ENCODE results near the gene SPINT2. TPM values are rescaled to one million over a fixed set of nuclear protein-coding genes. Genes with fewer than 3 reads are reported as not detected.
"Not testable (repeated sequence)": the region's sequence is repeated elsewhere in the genome, so short reads cannot be mapped to it uniquely, and the experiment has no call there.

The SPINT2 gene
- total RNA-seq, 1 donor from 2014 or later, result 1.6 TPM

DNA sequence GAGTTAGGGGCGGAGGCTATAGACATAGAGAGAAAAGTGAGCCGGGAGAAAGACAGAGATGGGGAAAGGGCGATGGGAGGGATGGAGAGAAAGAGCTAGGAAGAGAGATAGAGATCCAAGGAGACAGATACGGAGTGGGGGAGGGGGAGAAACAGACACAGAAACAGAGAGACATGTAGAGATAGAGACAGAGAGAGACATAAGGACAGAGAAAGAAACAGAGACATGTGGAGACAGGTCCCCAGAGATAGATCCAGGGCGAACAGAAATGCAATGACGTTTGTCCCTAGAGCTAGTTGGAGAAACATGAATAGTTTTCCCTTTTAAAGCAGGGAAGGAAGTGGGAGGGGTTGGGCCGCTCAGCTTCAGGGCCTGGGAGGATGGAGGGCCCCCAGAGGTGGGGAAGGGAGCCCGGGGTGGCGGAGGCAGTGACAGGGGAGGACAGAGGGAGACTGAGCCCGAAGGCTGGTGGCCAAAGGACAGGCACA lies 12.8 kb upstream of the SPINT2 start:
- peaks cover 17 to 19% (median 17%) of the 10 kb centered on the region in 3 donors for H3K4me1 ChIP-seq (ENCODE audit: control insufficient read depth in 3 of 3, insufficient read depth in 3 of 3, low read length in 3 of 3)
- H3K27ac ChIP-seq (ENCODE audit: low read depth, low read length), result peak overlapping the region; percentile 86
- no peaks in the 10 kb centered on the region for H3K9me3 ChIP-seq (ENCODE audit: control insufficient read depth in 3 of 3, low read length in 3 of 3)
- H3K4me3 ChIP-seq (ENCODE audit: low read length in 3 of 3), result peak overlapping the region in 2 of 3 donors; percentile 0 to 13
- H3K9ac ChIP-seq (ENCODE audit: low read depth in 1 of 3, low read length in 3 of 3), result peak overlapping the region; percentile 0 to 68 (median 33)
- H3K36me3 ChIP-seq (ENCODE audit: control insufficient read depth in 3 of 3, insufficient read depth in 3 of 3, low read length in 3 of 3), result no peaks in the 10 kb centered on the region
- H3K27me3 ChIP-seq (ENCODE audit: control insufficient read depth in 3 of 3, insufficient read depth in 3 of 3, low read length in 3 of 3), result peaks cover 10 to 29% (median 28%) of the 10 kb centered on the region in 3 donors

DNA sequence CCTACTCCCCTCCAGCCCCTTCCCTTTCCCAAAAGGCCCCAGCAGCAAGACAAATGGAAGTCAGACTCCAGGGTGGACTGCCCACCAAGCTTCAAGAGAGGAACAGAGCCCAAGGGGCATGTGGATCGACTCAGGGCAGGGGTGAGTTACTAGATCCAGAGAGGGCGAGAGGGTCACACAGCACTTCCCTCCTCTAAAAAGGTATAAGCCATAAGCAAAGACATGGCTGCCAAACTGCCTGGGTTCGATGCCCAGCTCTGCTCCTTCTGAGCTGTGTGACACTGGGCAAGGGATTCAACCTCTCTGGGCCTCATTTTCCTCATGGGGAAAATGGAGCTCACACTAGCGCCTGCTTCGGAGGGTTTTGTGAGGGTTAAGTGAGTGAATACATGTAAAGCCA lies 12.0 kb upstream of the SPINT2 start:
- peak overlapping the region in 2 of 3 donors; percentile 1 to 58 for H3K4me3 ChIP-seq (ENCODE audit: low read length in 3 of 3)
- H3K27me3 ChIP-seq (ENCODE audit: control insufficient read depth in 3 of 3, insufficient read depth in 3 of 3, low read length in 3 of 3), result peaks cover 16 to 30% (median 28%) of the 10 kb centered on the region in 3 donors
- no peaks in the 10 kb centered on the region for H3K9me3 ChIP-seq (ENCODE audit: control insufficient read depth in 3 of 3, low read length in 3 of 3)
- H3K9ac ChIP-seq (ENCODE audit: low read depth in 1 of 3, low read length in 3 of 3), result peak overlapping the region in 2 of 3 donors; percentile 22 to 74
- peaks cover 17% of the 10 kb centered on the region in 3 donors for H3K4me1 ChIP-seq (ENCODE audit: control insufficient read depth in 3 of 3, insufficient read depth in 3 of 3, low read length in 3 of 3)
- H3K36me3 ChIP-seq (ENCODE audit: control insufficient read depth in 3 of 3, insufficient read depth in 3 of 3, low read length in 3 of 3), result no peaks in the 10 kb centered on the region
- peak overlapping the region; percentile 86 for H3K27ac ChIP-seq (ENCODE audit: low read depth, low read length)

DNA sequence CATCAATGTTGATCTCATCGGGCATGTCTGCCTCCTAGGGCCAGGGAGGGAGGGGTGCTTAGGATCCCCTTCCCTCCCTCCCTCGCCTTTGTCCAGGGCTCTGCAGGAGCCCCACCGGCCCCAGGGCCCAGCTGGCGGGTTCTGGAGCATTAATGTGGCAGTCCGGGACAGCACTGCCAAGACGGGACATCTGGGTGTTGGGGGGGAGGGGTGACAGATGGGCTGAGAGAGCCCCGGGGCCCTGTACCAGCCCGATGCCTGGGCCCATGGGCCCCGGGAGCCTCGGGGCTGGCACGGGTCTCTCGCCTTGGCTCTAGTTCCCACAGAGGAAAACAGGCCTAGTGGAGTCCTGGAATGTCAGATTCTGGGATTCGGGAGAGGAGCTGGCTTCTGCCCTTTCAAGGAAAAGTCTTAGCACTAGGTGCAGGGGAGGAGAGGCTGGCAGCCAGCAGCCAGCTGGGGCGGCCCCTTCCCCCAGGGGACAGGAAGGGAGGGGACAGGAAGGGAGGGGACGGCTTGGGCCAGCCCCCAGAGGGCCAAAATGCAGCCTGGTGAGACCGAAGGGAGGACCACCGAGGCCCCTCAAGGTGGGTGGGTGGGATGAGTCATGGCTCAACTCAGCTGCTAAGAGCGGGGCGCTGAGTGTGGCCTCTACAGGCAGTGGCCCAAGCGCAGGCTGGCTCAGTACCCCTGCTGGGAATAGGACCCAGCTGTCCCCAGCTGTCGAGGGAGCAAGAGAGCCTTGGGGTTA lies 11.3 kb upstream of the SPINT2 start:
- Histone ChIP-seq H3K9ac (ENCODE audit: low read depth in 1 of 3, low read length in 3 of 3) (peak overlapping the region; percentile 0 to 74 (median 32)), H3K4me1 (ENCODE audit: control insufficient read depth in 3 of 3, insufficient read depth in 3 of 3, low read length in 3 of 3) (peaks cover 15 to 17% (median 17%) of the 10 kb centered on the region in 3 donors), H3K27me3 (ENCODE audit: control insufficient read depth in 3 of 3, insufficient read depth in 3 of 3, low read length in 3 of 3) (peaks cover 16 to 30% (median 28%) of the 10 kb centered on the region in 3 donors), H3K27ac (ENCODE audit: low read depth, low read length) (peak overlapping the region; percentile 86), H3K4me3 (ENCODE audit: low read length in 3 of 3) (peak overlapping the region in 2 of 3 donors; percentile 15 to 58), H3K9me3 (ENCODE audit: control insufficient read depth in 3 of 3, low read length in 3 of 3) (no peaks in the 10 kb centered on the region), H3K36me3 (ENCODE audit: control insufficient read depth in 3 of 3, insufficient read depth in 3 of 3, low read length in 3 of 3) (no peaks in the 10 kb centered on the region)

DNA sequence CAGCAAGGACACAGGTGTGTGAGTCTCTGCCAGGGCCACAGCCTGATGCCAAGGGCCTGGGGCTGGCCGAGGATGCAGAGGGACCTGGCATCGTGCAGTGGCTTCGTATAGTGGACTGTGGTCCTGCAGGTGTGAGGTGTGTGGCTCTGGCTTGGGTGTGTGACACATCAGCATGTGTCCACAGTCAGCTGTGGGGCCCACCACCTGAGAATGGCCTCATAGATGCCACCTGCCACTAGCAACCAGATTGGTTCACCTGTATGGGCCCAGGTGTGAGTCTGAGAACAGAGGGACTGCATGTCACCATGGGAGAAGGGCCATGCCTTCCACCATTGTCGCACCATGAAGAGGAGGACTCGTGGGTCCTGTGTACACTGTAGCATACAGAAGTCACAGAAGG lies 10.6 kb upstream of the SPINT2 start:
- Histone ChIP-seq H3K27me3 (ENCODE audit: control insufficient read depth in 3 of 3, insufficient read depth in 3 of 3, low read length in 3 of 3) (peaks cover 16 to 30% (median 28%) of the 10 kb centered on the region in 3 donors), H3K9me3 (ENCODE audit: control insufficient read depth in 3 of 3, low read length in 3 of 3) (no peaks in the 10 kb centered on the region), H3K27ac (ENCODE audit: low read depth, low read length) (peak overlapping the region; percentile 86), H3K9ac (ENCODE audit: low read depth in 1 of 3, low read length in 3 of 3) (peak overlapping the region; percentile 0 to 74 (median 32)), H3K4me3 (ENCODE audit: low read length in 3 of 3) (peak overlapping the region in 2 of 3 donors; percentile 15 to 54), H3K36me3 (ENCODE audit: control insufficient read depth in 3 of 3, insufficient read depth in 3 of 3, low read length in 3 of 3) (no peaks in the 10 kb centered on the region), H3K4me1 (ENCODE audit: control insufficient read depth in 3 of 3, insufficient read depth in 3 of 3, low read length in 3 of 3) (peaks cover 13 to 17% (median 17%) of the 10 kb centered on the region in 3 donors)

DNA sequence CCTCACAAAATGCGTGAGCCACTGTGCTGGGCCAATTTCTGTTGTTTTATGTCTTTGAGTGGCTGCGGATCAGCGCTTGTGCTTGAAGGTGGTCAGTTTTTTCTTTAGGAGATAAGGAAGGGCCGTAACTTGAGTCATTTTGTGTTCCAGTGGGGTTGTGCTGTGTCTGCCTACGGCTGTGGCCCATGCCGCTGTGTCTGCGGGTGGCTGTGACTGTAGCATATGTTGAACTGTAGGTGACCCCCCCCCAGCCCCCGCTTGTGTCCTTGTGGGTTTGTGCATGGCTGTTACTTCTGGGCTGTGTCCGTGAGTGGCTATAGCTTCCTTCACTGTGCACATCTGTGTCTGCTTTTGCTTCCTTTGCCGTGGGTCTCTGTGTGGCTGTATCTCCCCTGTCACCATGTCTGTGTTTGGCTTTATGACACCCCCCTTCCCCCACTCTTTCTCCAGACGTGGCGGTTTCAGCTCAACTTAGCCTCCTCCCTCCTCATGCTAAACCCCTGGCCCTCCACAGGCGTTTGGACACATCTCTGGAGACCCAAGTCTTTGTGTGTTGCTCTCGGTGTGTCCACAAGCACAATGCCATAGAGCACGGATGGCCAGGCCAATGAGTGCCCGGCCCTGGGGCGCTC lies 8.9 kb upstream of the SPINT2 start:
- Histone ChIP-seq H3K9ac (ENCODE audit: low read depth in 1 of 3, low read length in 3 of 3) (peak overlapping the region in 1 of 3 donors; percentile 73), H3K4me1 (ENCODE audit: control insufficient read depth in 3 of 3, insufficient read depth in 3 of 3, low read length in 3 of 3) (peaks cover 13 to 17% (median 15%) of the 10 kb centered on the region in 3 donors), H3K4me3 (ENCODE audit: low read length in 3 of 3) (peak overlapping the region; percentile 33 to 68 (median 60)), H3K36me3 (ENCODE audit: control insufficient read depth in 3 of 3, insufficient read depth in 3 of 3, low read length in 3 of 3) (no peaks in the 10 kb centered on the region), H3K27ac (ENCODE audit: low read depth, low read length) (peak overlapping the region; percentile 36), H3K9me3 (ENCODE audit: control insufficient read depth in 3 of 3, low read length in 3 of 3) (no peaks in the 10 kb centered on the region), H3K27me3 (ENCODE audit: control insufficient read depth in 3 of 3, insufficient read depth in 3 of 3, low read length in 3 of 3) (peaks cover 16 to 30% (median 28%) of the 10 kb centered on the region in 3 donors)

DNA sequence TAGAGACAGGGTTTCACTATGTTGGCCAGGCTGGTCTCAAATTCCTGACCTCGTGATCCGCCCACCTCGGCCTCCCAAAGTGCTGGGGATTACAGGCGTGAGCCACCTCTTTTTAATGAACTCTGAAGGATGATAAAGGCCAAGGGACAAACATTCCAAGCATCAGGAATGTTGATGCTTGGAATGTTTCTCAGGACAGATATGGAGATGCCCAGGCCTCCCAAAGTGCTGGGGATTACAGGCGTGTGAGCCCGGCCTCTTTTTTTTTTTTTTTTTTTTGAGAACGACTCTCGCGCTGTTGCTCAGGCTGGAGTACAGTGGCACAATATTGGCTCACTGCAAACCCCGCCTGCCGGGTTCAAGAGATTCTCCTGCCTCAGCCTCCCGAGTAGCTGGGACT lies 2.4 kb upstream of the SPINT2 start:
- Histone ChIP-seq H3K4me1 (ENCODE audit: control insufficient read depth in 3 of 3, insufficient read depth in 3 of 3, low read length in 3 of 3) (peaks cover 0 to 10% (median 10%) of the 10 kb centered on the region in 3 donors), H3K27me3 (ENCODE audit: control insufficient read depth in 3 of 3, insufficient read depth in 3 of 3, low read length in 3 of 3) (peaks cover 15 to 22% (median 22%) of the 10 kb centered on the region in 3 donors)
- H3K36me3 ChIP-seq (ENCODE audit: control insufficient read depth in 3 of 3, insufficient read depth in 3 of 3, low read length in 3 of 3); H3K9ac ChIP-seq (ENCODE audit: low read depth in 1 of 3, low read length in 3 of 3); H3K27ac ChIP-seq (ENCODE audit: low read depth, low read length); H3K9me3 ChIP-seq (ENCODE audit: control insufficient read depth in 3 of 3, low read length in 3 of 3); H3K4me3 ChIP-seq (ENCODE audit: low read length in 3 of 3): not testable (repeated sequence)

DNA sequence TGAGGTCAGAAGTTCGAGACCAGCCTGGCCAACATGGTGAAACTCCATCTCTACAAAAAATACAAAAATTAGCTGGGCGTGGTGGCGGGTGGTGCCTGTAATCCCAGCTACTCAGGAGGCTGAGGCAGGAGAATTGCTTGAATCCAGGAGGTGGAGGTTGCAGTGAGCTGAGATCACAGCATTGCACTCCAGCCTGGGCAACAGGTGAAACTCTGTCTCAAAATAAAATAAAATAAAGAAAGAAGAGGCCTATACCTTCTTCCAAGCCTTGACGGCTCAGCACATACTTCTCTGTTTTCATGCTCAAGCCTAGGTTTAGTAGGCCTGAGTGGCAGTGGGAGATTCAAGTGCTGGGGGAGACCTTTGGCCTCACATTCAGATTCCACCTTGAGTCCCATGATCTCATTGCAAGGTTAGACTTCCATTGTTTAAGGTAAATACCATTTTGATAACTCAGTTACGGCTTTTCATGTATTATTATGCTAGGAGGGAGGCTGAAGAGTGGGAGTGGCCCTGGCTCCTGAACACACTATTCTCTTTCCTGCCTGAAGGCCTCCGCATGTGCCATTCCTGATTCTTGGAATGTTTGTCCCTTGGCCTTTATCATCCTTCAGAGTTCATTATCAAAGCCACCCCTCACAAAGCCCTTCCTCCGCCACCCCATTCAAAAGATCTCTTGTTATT lies 1.6 kb upstream of the SPINT2 start:
- H3K9ac ChIP-seq (ENCODE audit: low read depth in 1 of 3, low read length in 3 of 3), result no peak overlapping the region
- no peak overlapping the region for H3K4me3 ChIP-seq (ENCODE audit: low read length in 3 of 3)
- no peaks in the 10 kb centered on the region for H3K36me3 ChIP-seq (ENCODE audit: control insufficient read depth in 3 of 3, insufficient read depth in 3 of 3, low read length in 3 of 3)
- H3K27me3 ChIP-seq (ENCODE audit: control insufficient read depth in 3 of 3, insufficient read depth in 3 of 3, low read length in 3 of 3), result peaks cover 15 to 22% (median 19%) of the 10 kb centered on the region in 3 donors
- H3K9me3 ChIP-seq (ENCODE audit: control insufficient read depth in 3 of 3, low read length in 3 of 3), result no peaks in the 10 kb centered on the region
- H3K27ac ChIP-seq (ENCODE audit: low read depth, low read length), result no peak overlapping the region
- H3K4me1 ChIP-seq (ENCODE audit: control insufficient read depth in 3 of 3, insufficient read depth in 3 of 3, low read length in 3 of 3), result peaks cover 0 to 10% (median 10%) of the 10 kb centered on the region in 3 donors

DNA sequence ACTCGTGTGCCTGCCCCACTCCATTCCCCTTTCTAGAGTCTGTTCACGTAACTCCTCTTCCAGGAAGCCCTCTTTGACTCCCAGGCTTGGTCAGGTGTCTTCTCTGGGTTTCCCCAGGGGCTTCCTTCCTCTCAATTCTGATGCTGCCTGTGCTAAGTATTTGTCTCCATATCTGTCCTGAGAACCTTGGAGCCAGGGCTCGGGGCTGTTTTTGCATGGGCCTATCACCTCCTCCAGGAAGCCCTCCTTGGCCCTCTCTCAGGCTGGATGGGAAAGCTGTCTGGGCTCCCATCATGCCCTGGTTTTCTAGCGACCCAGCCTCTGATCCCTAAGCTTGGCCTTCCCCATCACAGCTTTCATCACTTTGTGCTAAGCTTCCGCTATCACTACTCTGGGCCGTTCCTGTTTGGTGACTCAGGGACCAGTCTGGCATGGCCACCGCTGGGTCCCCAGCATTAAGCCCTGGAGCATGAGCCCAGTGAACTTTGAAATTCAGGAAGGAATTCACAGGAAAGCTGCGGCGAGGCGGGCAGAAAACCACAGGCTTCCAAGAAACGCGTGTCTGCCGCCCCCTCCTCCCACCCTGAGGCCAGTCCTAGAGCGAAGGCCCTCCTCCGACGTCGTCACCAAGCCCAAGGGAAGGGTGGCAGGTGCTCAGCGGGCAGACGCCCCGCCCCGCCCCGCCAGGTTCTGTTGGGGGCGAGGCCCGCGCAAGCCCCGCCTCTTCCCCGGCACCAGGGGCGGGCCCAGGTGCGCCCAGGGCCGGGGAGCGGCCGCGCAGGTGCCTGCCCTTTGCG lies 486 bp upstream of the SPINT2 start:
- H3K4me1 ChIP-seq (ENCODE audit: control insufficient read depth in 3 of 3, insufficient read depth in 3 of 3, low read length in 3 of 3), result peaks cover 0 to 10% (median 10%) of the 10 kb centered on the region in 3 donors
- H3K9me3 ChIP-seq (ENCODE audit: control insufficient read depth in 3 of 3, low read length in 3 of 3), result no peaks in the 10 kb centered on the region
- no peak overlapping the region for H3K27ac ChIP-seq (ENCODE audit: low read depth, low read length)
- no peaks in the 10 kb centered on the region for H3K36me3 ChIP-seq (ENCODE audit: control insufficient read depth in 3 of 3, insufficient read depth in 3 of 3, low read length in 3 of 3)
- H3K9ac ChIP-seq (ENCODE audit: low read depth in 1 of 3, low read length in 3 of 3), result peak overlapping the region in 1 of 3 donors; percentile 40
- H3K4me3 ChIP-seq (ENCODE audit: low read length in 3 of 3), result peak overlapping the region; percentile 38 to 65 (median 58)
- peaks cover 15 to 22% (median 19%) of the 10 kb centered on the region in 3 donors for H3K27me3 ChIP-seq (ENCODE audit: control insufficient read depth in 3 of 3, insufficient read depth in 3 of 3, low read length in 3 of 3)

DNA sequence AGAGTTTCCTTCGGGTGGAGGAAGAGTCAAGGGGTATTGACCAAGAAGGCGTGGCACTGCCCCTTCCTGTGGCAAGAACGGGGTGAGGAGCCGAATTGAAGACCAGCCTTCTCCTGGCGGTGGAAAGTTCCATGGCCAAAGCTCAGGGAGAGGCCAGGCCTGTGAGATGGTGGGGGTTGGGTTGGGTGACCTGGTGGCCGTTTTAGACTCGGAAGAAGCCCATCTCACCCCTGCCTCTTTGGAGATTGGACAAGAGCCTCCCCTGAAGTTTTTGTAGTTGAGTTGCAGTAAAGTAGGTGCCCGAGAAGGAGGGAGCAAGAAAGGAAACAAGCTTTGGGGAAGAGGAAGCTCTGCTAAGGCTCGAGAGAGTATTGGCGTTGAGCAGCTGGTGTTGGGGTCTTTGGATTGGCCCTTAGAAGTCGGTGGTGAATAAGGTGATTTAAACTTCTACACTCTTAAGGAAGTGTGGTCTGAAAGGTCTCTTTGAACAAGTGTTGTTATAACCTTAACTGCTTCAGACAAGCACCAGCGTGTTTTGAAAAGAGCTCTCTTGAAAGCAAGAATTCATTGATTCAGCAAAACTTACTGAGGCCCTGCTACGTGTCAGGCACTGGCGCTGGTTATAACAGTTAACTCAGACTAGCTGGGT lies 964 bp downstream of the SPINT2 start:
- Histone ChIP-seq H3K9ac (ENCODE audit: low read depth in 1 of 3, low read length in 3 of 3) (no peak overlapping the region), H3K36me3 (ENCODE audit: control insufficient read depth in 3 of 3, insufficient read depth in 3 of 3, low read length in 3 of 3) (no peaks in the 10 kb centered on the region), H3K9me3 (ENCODE audit: control insufficient read depth in 3 of 3, low read length in 3 of 3) (no peaks in the 10 kb centered on the region), H3K27ac (ENCODE audit: low read depth, low read length) (no peak overlapping the region), H3K4me1 (ENCODE audit: control insufficient read depth in 3 of 3, insufficient read depth in 3 of 3, low read length in 3 of 3) (peaks cover 0 to 10% (median 10%) of the 10 kb centered on the region in 3 donors), H3K27me3 (ENCODE audit: control insufficient read depth in 3 of 3, insufficient read depth in 3 of 3, low read length in 3 of 3) (peaks cover 15 to 22% (median 19%) of the 10 kb centered on the region in 3 donors), H3K4me3 (ENCODE audit: low read length in 3 of 3) (peak overlapping the region; percentile 22 to 43 (median 26))
